ENCODE measurements around the gene SESTD1. TPM values are rescaled to one million over a fixed set of nuclear protein-coding genes. Genes with fewer than 3 reads are reported as not detected.
"Not testable (repeated sequence)": the region's sequence is repeated elsewhere in the genome, so short reads cannot be mapped to it uniquely, and the experiment has no call there.

Gene SESTD1
- total RNA-seq, 1 donor from 2014 or later, result 36.7 TPM

- no peak for DNase-seq
Measured at GRCh38 chr2:179106342-179106675, 158.3 kb downstream of the SESTD1 start.

GRCh38 chr2:179104736-179105135, 159.9 kb downstream of the SESTD1 start:
- DNase-seq, result no peak

- DNase-seq, result no peak
Measured at GRCh38 chr2:179098080-179098689, 166.4 kb downstream of the SESTD1 start.

GRCh38 chr2:179097131-179097530, 167.5 kb downstream of the SESTD1 start:
- no peak for DNase-seq

- DNase-seq, result no peak
Measured at GRCh38 chr2:179096090-179096489, 168.5 kb downstream of the SESTD1 start.

GRCh38 chr2:179092912-179093311, 171.7 kb downstream of the SESTD1 start:
- not testable (repeated sequence) for DNase-seq

GRCh38 chr2:179082697-179083096, 181.9 kb downstream of the SESTD1 start:
- DNase-seq, result no peak

- no peak for DNase-seq
Measured at GRCh38 chr2:179081954-179082353, 182.7 kb downstream of the SESTD1 start.

GRCh38 chr2:179072527-179072926, 192.1 kb downstream of the SESTD1 start:
- no peak for DNase-seq

- DNase-seq, result no peak
Measured at GRCh38 chr2:179071810-179072355, 192.7 kb downstream of the SESTD1 start.

GRCh38 chr2:179070895-179071294, 193.7 kb downstream of the SESTD1 start:
- DNase-seq, result no peak

- DNase-seq, result no peak
Measured at GRCh38 chr2:179069685-179070084, 194.9 kb downstream of the SESTD1 start.

GRCh38 chr2:179068991-179069643, 195.5 kb downstream of the SESTD1 start:
- no peak for DNase-seq

GRCh38 chr2:179059026-179059700, 205.5 kb downstream of the SESTD1 start:
- no peak for DNase-seq

GRCh38 chr2:179057737-179058136, 206.9 kb downstream of the SESTD1 start:
- no peak for DNase-seq

GRCh38 chr2:179053568-179053967, 211.1 kb downstream of the SESTD1 start:
- not testable (repeated sequence) for DNase-seq

Other genes starting within 250 kb of the SESTD1 start
- 39.1 TPM for gene CCDC141, start 214.7 kb downstream of the SESTD1 start, total RNA-seq